ENCODE measurements around the gene IGLL5. TPM values are rescaled to one million over a fixed set of nuclear protein-coding genes. Genes with fewer than 3 reads are reported as not detected.

IGLL5 gene
- total RNA-seq, 1 experiment from 2014 or later = not detected

DNA sequence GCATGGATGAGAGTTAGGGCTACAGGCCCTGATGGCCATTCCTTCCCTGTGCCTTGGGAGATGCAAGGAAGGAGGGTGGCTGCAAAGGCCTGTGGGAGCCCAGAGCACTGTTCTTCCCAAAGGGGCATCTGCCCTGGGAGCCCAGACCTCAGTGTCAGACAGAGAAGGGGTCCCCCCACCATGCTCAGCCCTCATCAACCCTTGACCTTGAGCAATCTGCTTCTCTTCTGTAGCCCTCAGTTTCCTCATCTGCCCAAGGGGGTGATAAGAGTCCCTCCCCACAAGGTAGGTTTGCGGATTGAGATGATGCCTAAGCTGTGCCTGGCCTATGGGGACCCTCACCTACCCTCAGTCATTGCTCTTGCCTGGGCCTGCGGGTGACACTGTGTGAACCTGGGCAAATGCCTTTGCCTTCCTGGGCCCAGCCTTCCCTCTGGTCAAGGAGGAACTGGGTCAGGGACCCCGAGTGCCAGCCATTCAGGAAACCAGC is 47.5 kb downstream of the IGLL5 start:
- Mint-ChIP-seq H3K27me3 (ENCODE audit: unreplicated experiment) (peaks cover 84% of the 10 kb centered on the region), H3K27ac (ENCODE audit: unreplicated experiment) (no peak overlapping the region), H3K4me3 (ENCODE audit: low read depth, unreplicated experiment) (no peak overlapping the region), H3K36me3 (ENCODE audit: insufficient read depth, unreplicated experiment) (peaks cover 6% of the 10 kb centered on the region), H3K9me3 (ENCODE audit: low read depth, unreplicated experiment) (no peaks in the 10 kb centered on the region), H3K4me1 (ENCODE audit: low read depth, unreplicated experiment) (no peaks in the 10 kb centered on the region)
- no TSS peak for BruUV-seq (replicated peaks)
- no peak for DNase-seq
- CTCF ChIA-PET = interaction anchor here (0.6 kb wide), 1 partner anchor 186 kb away, joined by 3 read pairs; no protein-coding TSS in a partner anchor
- intact Hi-C loops (cut with micrococcal nuclease; ENCODE audit: unreplicated experiment) = no loop called here
- TF ChIP-seq, protein P1, sequence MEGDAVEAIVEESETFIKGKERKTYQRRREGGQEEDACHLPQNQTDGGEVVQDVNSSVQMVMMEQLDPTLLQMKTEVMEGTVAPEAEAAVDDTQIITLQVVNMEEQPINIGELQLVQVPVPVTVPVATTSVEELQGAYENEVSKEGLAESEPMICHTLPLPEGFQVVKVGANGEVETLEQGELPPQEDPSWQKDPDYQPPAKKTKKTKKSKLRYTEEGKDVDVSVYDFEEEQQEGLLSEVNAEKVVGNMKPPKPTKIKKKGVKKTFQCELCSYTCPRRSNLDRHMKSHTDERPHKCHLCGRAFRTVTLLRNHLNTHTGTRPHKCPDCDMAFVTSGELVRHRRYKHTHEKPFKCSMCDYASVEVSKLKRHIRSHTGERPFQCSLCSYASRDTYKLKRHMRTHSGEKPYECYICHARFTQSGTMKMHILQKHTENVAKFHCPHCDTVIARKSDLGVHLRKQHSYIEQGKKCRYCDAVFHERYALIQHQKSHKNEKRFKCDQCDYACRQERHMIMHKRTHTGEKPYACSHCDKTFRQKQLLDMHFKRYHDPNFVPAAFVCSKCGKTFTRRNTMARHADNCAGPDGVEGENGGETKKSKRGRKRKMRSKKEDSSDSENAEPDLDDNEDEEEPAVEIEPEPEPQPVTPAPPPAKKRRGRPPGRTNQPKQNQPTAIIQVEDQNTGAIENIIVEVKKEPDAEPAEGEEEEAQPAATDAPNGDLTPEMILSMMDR (IDR thresholded peaks at IDR 0.05; ENCODE audit: unreplicated experiment) = no peak

DNA sequence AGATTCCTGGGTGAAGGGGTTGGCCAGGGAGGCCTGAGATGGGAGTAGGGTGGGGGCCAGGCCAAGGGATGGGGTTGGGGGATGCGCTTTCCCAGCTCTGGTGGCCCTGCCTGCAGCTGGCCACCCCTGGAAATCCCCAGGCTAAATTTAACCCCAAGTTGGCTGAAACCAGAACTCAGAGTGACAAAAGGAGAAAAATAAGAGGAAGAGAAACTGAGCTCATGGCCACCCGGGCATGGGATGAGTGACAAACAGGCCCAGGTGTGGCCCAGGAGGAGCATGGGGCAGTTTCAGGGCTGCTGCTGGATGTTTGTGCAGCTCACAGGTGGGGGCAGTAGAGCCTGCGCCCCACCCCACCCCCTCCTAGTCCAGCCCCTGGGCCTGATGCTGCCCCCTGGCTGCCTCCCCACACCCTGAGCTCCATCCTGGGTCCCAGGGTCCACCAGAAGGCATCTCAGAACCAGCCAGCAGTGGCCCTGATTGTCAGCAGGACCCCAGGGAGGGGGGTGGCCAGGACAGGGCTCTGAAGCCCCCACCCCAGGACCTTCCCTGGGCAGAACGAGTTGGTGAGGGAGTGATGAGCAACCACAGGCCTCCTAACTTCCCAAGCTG is 48.0 kb downstream of the IGLL5 start:
- Mint-ChIP-seq H3K27me3 (ENCODE audit: unreplicated experiment) (peaks cover 87% of the 10 kb centered on the region), H3K4me1 (ENCODE audit: low read depth, unreplicated experiment) (no peaks in the 10 kb centered on the region), H3K4me3 (ENCODE audit: low read depth, unreplicated experiment) (no peak overlapping the region), H3K9me3 (ENCODE audit: low read depth, unreplicated experiment) (no peaks in the 10 kb centered on the region), H3K36me3 (ENCODE audit: insufficient read depth, unreplicated experiment) (peaks cover 6% of the 10 kb centered on the region), H3K27ac (ENCODE audit: unreplicated experiment) (no peak overlapping the region)
- TF ChIP-seq, protein P1 (IDR thresholded peaks at IDR 0.05; ENCODE audit: unreplicated experiment) = no peak
- intact Hi-C loops (cut with micrococcal nuclease; ENCODE audit: unreplicated experiment) = no loop called here
- no peak for DNase-seq
- CTCF ChIA-PET = interaction anchor here (0.6 to 1.1 kb wide), 2 partner anchors 80 to 193 kb away, joined by 3 read pairs; no protein-coding TSS in a partner anchor
- no TSS peak for BruUV-seq (replicated peaks)

DNA sequence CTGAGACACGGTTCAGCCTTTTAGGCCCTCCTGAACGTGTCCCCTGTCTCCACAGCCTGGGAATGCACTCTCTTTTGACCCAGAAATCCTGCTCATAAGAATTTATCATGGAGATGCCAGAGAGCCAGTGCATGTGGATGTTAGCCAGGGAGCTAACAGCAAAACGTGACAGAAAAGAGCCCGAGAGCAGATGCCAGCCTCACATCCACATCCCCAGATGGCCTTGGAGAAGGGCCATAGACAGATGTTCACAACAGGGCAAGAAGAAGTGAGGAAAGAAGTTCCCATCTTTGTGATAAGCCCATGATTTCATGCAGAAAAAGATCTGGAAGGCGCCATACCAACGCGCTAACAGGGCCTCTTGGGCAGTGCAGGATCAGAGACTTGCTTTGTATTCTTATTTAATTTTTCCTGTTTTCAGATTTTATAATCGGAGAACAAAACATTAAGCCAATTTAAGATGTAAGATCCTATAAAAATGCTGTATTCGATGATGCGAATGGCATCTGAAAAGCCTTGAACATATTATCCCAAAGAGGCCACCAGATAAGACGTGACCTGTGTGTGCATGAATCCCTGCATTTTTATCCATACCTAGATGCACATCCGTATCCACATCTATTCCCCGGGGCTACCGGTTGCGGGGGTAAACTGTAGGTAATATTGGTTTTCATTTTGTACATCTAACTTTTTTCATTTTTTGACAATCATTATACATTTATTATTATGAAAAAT is 48.7 kb downstream of the IGLL5 start:
- Mint-ChIP-seq H3K27ac (ENCODE audit: unreplicated experiment) (no peak overlapping the region), H3K4me3 (ENCODE audit: low read depth, unreplicated experiment) (no peak overlapping the region), H3K9me3 (ENCODE audit: low read depth, unreplicated experiment) (no peaks in the 10 kb centered on the region), H3K36me3 (ENCODE audit: insufficient read depth, unreplicated experiment) (peaks cover 6% of the 10 kb centered on the region), H3K4me1 (ENCODE audit: low read depth, unreplicated experiment) (no peaks in the 10 kb centered on the region), H3K27me3 (ENCODE audit: unreplicated experiment) (peaks cover 87% of the 10 kb centered on the region)
- no TSS peak for BruUV-seq (replicated peaks)
- TF ChIP-seq, protein P1 (IDR thresholded peaks at IDR 0.05; ENCODE audit: unreplicated experiment) = no peak
- intact Hi-C loops (cut with micrococcal nuclease; ENCODE audit: unreplicated experiment) = no loop called here
- DNase-seq = no peak
- CTCF ChIA-PET = interaction anchor here (0.6 to 1.1 kb wide), 2 partner anchors 81 to 193 kb away, joined by 3 read pairs; no protein-coding TSS in a partner anchor

DNA sequence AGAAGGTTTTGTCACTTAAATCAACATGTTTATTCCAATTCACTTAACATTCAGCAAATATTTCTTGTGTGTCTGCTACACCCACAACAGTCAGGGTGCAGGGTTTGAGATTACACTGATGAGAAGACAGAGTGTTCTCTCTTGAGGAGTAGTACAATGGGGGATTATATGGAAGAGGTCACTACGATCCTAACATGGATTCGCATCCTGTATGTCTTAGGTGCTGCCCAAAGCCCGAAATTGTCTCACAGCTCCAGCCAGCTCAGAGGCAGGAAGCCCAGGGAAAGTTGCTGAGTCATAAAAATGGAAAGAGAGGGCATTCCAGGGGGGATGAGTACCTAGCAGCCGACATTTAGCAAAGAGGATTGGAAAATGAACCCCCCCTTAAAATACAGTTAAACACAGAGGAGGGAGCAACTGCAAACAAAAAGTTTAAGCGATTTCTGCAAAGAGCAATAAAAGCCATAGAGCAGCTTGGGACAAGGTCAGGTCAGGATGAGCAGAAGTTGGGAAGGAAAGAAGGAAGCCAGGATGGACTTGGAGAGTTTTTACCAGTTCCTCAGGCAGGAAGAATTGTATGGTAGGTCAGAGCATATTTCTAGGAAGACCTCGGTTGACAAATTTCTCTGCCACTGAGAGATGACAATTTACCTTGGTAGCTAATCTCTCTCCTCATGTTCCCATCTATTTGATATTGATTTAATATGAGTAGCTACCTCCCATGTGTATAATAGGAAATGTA is 49.5 kb downstream of the IGLL5 start:
- no peak overlapping the region for H3K4me3 Mint-ChIP-seq (ENCODE audit: low read depth, unreplicated experiment)
- H3K27ac Mint-ChIP-seq (ENCODE audit: unreplicated experiment) = no peak overlapping the region
- H3K4me1 Mint-ChIP-seq (ENCODE audit: low read depth, unreplicated experiment) = no peaks in the 10 kb centered on the region
- no TSS peak for BruUV-seq (replicated peaks)
- CTCF ChIA-PET = no interaction called here
- DNase-seq = no peak
- H3K9me3 Mint-ChIP-seq (ENCODE audit: low read depth, unreplicated experiment) = no peaks in the 10 kb centered on the region
- H3K27me3 Mint-ChIP-seq (ENCODE audit: unreplicated experiment) = peaks cover 81% of the 10 kb centered on the region
- TF ChIP-seq, protein P1 (IDR thresholded peaks at IDR 0.05; ENCODE audit: unreplicated experiment) = no peak
- H3K36me3 Mint-ChIP-seq (ENCODE audit: insufficient read depth, unreplicated experiment) = peaks cover 6% of the 10 kb centered on the region
- intact Hi-C loops (cut with micrococcal nuclease; ENCODE audit: unreplicated experiment) = no loop called here
